GM21723 (cell line): Measurements from ENCODE around the gene OR4M1.
"Not testable (repeated sequence)": the region's sequence is repeated elsewhere in the genome, so short reads cannot be mapped to it uniquely, and the experiment has no call there.

Experiments used
- ATAC-seq: cut with Tn5 transposase; IDR thresholded peaks from one replicate; pipeline ENCODE4 v1.9.1; 2021; ENCODE audit warnings: mild to moderate bottlenecking, moderate library complexity; ENCODE audit not compliant: unreplicated experiment

Gene OR4M1, protein sequence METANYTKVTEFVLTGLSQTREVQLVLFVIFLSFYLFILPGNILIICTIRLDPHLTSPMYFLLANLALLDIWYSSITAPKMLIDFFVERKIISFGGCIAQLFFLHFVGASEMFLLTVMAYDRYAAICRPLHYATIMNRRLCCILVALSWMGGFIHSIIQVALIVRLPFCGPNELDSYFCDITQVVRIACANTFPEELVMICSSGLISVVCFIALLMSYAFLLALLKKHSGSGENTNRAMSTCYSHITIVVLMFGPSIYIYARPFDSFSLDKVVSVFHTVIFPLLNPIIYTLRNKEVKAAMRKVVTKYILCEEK

DNA sequence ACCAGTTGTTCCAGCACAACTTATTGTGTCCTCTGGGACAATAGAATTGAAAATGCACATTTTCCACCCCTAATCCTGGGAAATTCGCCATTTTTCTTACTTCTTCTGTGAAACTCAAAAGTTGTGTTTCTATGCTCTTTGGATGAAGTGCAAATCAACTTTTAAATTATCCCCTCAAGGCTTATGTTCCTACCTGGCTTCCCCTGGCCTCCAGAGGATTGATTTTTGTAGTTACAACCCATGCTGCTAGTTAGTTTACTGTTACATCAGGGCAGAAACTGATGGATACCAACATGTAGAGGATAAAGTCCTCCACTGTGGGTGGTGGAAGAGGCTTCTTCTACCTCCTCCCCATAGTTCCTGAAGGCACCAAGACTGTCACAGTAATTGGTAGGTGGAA is at the start of gene OR4M1:
TSS of gene OR4M1 (plus strand) at position 301 of the 400 bp plus-strand sequence. CDS start 6,819 bp downstream, outside the sequence.
- not testable (repeated sequence) for ATAC-seq

DNA sequence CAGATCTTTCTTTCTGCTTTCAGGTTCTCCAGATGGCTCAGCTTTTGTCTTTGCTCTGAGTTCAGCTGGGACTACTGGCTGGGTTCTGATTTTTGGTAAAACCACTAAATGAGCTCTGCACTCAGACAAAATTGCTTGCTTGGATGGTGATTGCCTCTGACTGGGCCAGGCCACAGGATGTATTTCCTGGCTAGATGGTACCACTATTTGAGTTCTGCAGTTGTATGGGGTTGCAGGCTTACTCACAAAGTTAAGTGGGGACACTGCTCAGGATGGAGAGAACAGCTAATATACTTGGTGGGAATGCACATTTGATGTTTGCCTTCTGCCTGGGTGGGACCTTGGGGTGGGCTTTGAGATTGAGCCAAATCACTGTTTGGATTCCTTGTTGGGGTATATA is 43.9 kb upstream of the OR4M1 start:
- ATAC-seq, result no peak

DNA sequence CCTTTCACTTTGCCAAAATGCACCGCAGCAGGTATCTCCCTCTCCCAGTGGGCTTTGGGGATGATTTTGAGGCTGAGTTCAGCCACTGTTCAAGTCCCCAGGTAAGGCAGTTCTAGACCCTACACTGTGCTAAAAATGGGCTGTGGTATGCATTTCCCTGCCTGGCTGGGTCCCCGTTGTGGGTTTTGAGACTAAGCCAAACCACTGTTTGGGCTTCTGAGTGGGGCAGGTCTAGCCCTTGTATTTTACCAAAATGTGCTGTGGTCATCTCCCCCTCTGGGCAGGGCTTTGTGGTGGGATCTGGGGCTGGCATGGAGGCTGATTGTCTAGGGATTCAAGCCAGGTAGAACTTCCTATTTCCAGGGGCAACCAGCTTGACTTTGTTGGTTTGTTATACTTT is 43.5 kb upstream of the OR4M1 start:
- ATAC-seq, result no peak

DNA sequence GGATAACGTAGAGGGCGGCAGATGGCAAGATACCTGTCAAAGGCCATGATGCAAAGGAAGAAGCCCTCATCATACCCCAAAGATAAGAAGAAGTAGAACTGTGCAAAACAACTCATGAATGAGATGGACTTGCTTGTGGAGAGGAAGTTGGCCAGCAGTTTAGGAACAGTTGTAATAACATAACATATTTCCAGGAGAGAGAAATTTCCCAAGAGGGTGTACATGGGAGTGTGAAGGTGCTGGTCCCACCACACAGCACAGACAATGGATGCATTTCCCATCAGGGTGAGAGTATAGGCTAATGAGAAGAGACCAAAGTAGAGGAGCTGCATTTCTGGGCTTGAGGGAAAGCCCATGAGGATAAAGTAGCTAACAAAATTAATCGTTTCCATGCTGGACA is 39.4 kb upstream of the OR4M1 start:
- ATAC-seq, result not testable (repeated sequence)

DNA sequence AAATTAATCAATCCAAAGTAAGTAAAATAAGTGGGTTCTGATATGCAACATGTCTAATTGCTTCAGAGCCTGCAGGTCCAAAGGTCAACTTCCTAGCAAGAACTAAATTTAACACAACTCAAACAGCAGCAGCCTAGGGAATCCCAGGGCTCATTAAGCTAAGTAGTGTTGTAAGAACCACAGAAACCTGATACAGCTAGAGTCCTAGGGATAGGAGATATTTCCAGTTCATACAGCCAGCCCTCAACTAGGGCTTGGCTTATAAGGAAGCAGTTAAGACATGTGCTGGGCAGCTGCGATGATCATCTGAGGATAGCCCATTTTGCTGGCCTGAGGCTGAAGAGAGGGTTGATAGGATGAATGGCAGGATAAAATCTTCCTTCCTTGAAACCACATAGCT is 30.0 kb upstream of the OR4M1 start, which contains the start of gene OR4Q3:
TSS of gene OR4Q3 (plus strand) at position 316 of the 400 bp plus-strand sequence.
- ATAC-seq, result no peak

DNA sequence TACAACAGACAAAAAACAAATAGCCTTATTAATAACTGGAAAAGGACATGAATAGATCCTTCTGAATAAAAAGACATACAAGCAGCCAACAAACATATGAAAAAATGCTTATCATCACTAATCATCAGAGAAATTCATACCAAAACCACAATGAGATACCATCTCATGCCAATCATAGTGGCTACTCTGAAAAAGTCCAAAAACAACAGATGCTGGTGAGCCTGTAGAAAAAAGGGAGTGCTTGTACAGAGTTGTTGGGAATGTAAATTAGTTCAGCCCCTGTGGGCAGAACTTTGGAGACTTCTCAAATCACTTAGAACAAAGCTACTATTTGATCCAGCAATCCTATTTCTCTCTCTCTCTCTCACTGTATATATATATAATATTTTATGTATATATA is 21.0 kb upstream of the OR4M1 start:
- not testable (repeated sequence) for ATAC-seq

DNA sequence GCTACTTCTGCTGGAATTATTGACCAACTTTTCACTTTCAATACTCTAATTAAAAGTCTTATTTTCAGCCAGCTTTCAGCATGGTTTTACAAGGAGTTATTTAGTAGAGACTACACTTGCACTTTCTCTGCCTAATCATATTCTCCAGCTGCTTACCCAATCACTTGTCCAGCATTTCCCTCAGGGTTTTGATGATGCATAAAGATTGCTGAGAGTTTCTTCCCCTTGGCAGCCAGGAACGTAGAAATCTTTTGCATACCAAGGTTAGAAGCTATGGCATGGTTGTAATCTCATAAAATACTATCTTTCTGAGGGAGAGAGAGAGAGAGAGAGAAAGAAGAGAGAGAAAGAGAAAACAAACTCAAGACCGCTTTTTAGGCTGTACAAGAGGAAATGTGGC is 19.1 kb upstream of the OR4M1 start:
- ATAC-seq, result no peak

DNA sequence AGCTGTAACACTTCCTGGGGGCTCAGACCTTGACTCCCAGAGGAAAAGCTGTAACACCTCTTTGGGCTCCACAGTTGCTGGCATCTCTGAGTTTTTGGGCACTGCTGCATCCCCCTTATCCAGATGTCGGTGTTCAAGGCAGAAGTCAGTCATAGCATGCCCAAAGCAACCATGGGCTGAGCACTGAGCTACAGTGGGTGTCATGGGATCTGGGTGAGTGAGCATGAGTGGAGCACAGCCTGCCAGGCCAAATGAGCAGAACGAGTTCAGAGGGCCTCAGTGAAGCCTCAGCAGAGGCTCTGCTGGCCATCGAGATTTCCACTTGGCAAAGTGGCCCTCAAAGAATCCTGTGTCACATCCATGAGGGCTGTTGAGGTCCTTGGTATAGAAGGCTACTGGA is 1.8 kb upstream of the OR4M1 start:
- not testable (repeated sequence) for ATAC-seq

DNA sequence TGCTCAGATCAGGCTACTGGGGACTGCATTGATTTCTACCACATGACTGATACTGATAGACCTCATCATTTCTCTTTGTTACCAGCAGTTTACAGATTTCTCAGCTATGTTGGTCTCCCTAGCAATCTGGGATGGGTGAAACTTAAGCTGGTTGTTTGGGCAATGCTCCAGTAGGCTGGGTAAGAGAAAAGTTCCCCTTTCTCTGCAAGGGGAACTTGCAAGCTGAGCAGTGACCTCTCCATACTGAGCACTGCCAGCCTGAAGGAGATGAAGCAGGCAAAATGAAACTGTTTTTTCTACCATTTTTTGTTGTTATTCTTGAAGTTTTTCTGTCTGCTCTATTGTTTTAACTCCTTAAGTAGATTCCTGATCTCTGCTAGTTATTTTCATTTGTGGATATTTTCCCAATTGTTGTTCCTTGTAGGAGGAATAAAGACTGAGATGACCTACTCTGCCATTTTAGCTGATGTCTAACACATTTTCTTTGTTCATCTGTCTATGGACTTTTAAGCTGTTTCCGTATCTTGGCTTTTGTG is 1.3 kb upstream of the OR4M1 start:
- no peak for ATAC-seq

DNA sequence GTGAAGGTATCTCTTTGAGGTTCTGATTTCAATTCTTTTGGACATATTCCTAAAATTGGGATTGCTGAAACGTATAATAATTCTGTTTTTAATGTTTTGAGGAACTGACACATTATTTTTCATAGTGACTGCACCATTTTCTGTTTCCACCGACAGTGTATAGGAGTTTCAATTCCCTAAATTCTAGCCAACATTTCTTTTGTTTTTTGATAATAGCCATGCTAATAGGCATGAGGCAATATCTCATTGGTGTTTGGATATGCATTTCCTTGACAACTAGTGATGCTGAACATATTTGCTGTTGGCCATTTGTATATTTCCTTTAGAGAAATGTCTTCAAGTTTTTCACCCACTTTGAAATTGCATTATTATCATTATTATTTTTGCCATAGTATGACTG is 850 bp upstream of the OR4M1 start:
- not testable (repeated sequence) for ATAC-seq

DNA sequence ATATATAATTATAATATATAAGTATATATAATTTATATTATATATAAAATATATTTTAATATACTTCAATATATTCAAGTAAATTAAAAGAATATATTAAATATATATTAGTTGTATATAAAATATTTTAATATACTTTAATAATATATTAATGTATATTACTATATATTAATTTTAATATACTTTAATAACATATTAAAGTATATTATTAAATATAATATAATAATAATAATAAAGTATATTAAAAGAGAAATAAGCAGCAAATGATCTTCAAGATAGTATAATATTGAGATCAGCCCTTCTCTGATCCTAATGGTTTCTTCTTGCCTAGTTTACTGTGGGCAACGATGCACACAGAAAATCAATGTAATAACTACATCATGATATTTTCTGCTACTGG is 2.3 kb downstream of the OR4M1 start:
- no peak for ATAC-seq

DNA sequence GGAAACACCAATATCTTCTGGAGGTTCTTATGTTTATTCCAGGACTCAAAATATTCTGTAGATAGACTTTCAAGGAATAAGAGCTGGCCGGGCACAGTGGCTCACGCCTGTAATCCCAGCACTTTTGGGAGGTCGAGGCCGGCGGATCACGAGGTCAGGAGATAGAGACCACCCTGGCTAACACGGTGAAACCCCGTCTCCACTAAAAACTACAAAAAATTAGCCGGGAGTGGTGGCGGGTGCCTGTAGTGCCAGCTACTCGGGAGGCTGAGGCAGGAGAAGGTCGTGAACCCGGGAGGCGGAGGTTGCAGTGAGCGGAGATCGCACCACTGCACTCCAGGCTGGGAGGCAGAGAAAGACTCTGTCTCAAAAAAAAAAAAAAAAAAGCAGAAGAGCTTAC is 12.5 kb downstream of the OR4M1 start:
- ATAC-seq, result not testable (repeated sequence)

DNA sequence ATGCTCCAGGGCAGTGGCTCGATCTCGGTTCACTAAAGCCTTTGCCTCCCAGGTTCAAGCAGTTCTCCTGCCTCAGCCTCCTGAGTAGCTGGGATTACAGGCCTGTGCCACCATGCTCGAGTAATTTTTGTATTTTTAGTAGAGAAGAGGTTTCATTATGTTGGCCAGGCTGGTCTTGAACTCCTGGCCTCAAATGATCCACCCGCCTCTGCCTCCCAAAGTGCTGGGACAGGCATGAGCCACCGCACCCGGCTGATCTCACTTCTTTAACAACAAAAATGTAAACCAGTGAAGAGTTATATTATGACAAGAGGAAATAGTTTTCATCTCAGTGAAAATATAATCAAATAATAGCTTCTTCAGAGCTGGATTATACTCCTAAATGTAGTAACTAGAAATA is 14.0 kb downstream of the OR4M1 start:
- ATAC-seq, result not testable (repeated sequence)

DNA sequence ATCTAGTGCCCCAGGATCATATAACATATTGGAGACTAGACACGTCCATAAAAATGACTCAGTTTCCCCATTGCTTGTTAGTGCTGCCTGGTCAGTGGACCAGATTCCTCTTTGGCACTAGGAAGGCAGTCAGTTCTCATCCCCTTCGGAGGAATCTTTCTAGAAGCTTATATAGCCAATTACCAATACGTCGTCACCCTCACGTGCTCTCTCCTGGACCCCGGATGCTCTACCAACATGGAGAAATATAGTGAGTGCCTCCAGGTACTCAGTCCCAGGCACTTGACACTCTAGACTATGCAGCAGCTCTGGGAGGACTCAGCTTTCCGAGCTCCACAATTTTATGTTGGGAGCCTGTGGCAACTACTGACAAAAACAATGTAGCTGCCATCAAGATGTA is 14.8 kb downstream of the OR4M1 start:
- ATAC-seq, result not testable (repeated sequence)

DNA sequence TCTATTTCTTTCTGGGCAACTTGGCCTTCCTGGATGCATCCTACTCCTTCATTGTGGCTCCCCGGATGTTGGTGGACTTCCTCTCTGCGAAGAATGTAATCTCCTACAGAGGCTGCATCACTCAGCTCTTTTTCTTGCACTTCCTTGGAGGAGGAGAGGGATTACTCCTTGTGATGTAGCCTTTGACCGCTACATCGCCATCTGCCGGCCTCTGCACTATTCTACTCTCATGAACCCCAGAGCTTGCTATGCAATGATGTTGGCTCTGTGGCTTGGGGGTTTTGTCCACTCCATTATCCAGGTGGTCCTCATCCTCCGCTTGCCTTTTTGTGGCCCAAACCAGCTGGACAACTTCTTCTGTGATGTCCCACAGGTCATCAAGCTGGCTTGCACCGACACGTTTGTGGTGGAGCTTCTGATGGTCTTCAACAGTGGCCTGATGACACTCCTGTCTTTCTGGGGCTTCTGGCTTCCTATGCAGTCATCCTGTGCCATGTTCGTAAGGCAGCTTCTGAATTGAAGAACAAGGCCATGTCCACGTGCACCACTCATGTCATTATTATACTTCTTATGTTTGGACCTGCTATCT is 23.3 kb downstream of the OR4M1 start:
- ATAC-seq, result not testable (repeated sequence)

DNA sequence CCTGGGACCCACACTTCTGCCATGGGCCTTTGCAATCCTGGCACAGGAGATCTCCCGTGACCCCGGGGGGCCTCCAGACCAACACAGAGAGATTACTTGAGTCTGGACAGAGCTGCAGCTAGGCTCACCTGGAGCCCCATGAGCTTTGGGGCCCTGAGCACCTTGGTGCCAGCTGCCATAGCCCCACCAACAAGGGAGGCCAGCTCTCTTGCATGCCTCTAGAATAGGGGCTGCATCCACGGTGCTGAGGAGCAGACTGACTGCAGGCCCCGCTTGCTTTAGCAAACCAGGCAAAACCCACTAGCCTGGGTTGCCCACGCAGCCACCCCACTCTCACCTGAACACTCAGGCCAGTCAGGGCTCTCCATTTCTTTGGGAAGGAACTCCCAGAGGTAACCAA is 26.6 kb downstream of the OR4M1 start:
- no peak for ATAC-seq

DNA sequence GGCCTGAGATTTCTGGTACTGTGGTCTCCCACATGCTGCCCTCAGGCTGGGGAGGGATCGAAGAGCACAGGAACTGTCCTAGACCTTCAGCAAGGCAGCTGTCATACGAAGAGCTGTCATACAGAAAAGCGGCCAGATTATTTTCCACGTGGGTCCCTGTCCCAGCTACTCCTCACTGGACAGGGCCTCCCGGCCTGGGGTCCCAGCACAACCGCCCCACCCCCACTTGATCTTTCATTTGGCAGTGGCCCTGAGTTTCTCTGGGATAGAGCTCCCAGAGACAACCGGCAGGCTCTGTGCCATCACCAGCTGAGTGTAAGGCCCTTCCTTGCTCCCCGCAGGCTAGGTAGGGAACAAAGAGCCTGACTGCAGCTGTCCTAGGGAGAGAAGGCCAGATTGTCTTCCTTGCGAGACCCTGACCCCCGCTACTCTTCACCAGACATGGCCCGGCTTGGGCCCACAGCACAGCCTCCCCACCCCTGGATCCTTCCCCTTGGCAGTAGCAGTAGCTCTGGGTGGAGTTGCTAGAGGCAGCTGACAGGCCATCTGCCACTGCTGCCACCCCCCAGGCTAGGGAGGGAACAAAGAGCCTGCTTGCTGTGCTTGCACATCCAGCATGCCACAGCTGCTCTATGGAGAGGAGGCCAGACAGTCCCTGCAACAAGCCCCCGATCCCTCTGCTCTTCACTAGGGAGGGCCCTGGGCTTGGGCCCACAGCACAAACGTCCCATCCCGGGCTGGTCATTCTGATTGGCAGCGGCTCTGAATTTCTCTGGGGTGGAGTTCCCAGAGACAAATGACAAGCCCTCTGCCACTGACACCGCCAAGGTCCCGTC is 27.2 kb downstream of the OR4M1 start:
- no peak for ATAC-seq

DNA sequence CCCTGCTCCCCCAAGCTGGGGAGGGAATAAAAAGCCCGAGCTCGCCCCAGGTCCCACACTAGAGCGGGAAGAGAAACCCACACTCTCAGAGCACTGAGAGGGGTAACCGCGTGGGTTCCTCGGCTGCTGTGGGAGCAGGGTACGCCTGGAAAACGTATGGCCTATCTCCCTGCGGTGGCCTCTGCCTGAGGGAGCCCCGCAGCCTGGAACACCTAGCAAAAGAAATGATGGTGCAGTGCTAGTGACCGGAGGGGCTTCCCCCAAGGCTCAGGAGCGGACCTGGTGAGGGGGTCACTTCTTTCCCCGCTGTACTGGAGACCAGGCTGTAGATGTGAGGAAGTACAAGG is 27.8 kb downstream of the OR4M1 start:
- no peak for ATAC-seq

DNA sequence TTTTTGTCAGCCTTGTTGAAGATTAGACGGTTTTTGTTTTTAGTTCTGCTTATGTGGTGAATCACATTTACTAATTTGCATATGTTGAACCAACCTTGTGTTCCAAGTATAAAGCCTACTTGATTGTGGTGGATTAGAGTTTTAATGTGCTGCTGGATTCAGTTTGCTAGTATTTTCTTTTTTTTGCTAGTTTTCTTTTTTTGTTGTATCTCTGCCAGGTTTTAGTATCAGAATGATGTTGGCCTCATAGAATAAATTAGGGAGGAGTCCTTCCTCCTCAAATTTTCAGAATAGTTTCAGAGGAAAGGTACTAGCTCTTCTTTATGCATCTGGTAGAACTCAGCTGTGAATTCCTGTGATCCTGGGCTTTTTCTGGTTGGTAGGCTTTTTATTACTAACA is 30.2 kb downstream of the OR4M1 start, which contains the start of gene OR4N2:
TSS of gene OR4N2 (plus strand) at position 301 of the 400 bp plus-strand sequence. CDS start 23,679 bp downstream, outside the sequence.
- ATAC-seq, result not testable (repeated sequence)

DNA sequence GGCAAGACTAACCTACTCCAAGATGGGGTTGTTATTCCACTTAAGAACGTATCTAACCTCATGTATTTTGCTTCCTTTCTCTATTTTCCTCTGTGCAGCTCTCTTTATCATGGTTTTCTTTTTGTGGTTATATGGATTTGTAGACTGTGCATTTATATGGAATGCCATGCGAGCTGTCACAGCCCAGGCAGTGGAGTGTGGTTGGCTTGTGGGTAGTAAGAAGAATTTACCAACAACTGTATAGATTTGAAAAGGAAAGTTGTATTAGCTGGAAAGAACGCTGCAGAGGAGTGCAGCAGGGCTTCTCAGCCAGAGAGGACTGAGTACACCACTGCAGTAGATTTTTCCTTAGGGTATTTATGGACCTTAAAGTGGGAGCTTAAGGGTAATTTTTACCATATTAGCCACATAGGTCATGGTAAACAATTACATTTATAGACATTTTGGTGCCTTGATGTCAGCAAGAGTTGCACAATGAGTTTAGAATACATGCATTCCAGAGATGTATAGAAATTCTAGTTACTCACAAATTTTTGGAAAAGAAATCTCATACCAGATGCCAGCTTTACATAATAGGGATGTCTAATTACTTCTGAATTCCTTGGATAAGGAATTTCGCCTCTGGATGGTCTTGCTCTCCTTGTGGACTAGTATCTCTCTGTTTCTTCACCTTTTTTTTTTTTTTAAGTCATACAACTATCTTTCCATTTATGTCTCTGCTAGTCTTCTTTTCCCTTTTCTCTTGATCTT is 40.0 kb downstream of the OR4M1 start:
- not testable (repeated sequence) for ATAC-seq

DNA sequence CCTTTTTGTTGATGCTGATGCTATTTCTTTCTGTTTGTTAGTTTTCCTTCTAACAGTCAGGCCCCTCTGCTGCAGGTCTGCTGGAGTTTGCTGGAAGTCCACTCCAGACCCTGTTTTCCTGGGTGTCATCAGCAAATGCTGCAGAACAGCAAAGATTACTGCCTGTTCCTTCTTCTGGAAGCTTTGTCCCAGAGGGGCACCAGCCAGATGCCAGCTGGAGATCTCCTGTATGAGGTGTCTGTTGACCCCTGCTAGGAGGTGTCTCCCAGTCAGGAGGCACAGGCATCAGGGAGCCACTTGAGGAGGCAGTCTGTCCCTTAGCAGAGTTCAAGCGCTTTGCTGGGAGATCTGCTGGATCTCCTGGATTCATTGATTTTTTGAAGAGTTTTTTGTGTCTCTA is 46.6 kb downstream of the OR4M1 start:
- not testable (repeated sequence) for ATAC-seq
